UCSD-AML1 (cell line): ENCODE measurements around the gene PSMA5.

ENCODE experiments used
- DNase-seq: peaks from one replicate; lab custom pipeline; 2025; ENCODE audit not compliant: unreplicated experiment; lab: John Stamatoyannopoulos, UW

Gene PSMA5

DNA sequence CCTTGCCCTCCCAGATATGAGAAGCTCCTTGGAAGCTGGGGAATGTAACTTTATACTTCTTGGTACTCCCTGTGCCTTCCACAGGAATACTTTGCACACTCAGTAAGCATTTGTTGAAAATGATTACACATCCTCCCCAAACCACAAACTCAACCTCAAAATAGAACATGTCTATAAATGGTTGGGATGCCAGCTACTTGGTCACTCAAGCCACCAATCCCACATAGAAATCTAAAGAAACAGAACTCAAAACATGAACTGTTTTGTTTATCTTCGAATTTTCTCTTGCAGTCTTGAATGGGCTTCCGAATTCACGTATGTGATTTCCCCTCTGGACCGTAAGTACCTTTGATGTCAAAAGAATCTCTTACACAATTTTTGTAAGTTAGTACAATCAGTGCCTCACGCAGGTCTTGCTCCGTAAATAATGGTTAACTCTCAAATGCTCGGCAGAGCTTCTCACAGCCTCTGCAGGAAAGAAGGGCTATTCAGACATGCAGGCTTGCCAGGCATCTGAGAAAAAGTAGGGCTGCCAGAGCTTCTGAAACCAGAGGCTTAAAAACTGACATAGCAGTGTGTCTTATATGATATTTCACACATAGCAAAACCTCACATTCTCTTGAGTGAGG is 55.4 kb downstream of the PSMA5 start:
- DNase-seq, result no peak

DNA sequence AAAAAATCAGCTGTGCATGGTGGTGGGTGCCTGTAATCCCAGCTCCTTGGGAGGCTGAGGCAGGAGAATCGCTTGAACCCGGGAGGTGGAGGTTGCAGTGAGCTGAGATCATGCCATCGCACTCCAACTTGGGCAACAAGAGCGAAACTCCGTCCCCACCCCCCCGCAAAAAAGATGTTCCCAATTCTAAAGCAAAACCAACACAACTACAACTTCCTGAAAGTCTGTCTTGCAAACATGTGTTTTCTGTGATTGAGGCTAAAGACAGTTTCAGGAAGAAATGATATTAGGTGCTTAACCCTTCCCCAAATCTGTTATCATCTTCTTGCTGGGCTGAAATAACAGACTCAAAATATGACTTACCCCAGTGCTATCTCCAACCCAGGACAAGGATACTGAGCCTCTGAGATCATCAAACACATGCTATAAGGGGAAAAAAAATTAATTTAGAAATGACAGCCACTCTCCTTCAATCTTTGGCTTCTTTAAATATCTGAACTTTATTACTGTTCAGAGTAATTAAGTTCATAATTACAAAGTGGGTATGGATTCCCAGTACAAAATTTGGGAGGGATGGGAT is 57.0 kb downstream of the PSMA5 start:
- DNase-seq, result no peak

DNA sequence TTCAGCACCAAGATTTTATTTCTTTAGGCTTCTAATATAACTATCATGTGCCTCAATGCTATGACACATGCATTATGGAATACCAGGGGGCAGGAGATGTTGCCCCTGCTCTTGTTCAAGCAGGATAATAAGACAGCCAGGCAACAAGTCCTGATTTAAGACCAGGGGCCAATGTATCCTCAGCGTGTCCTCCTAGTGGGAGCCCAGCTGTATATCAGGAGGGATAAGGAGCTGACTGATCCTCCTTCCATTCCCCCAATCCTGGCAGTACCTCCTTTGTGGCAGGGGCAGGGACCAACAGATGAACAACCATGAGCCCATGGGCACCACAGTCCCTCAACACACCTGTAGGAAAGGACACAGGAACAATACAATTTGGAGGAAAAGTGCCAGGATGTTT is 57.8 kb downstream of the PSMA5 start:
- DNase-seq, result no peak

DNA sequence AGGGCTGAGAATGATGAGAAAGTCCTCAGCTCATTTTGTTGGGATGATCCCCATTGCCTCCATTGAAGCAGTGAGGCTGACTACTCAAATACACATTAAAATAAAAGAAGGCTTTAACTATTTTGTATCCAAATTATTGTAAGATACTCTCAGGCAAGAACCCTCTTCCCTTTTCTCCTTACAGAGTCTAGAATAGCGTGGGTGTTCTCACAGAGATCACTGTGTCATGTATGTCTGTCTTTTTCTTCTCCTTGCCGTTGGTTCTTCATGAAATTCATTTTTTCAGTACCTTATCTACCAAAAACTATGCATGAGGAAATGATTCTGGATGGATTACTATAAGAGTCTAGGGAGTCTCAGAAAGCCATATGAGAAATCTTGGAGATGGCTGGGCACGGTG is 58.6 kb downstream of the PSMA5 start:
- no peak for DNase-seq

DNA sequence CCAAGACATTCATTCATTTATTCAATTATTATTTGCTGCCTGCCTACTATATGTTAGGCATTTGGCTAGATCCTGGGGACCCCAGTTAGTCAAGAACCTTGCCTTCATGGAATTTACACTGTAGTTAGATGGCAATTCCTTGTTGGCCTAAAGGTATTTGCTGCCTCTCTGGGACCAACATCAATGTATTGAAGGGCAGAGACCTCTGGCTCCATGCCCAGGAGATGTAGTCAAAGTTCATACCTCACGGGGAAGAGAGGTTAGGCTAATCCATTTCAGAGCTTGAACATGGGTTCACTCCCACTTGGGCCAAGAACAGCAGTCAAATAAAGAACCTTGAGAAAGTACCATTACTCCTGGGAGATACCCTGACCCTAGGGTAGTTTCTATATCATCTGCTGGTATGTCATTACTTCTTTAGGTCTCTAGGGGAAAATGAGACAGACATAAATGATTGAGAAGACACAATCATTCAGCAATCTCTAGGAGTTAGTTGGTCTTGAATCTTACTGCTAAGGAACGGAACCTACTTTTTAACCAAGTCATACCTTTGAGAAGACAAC is 60.5 kb downstream of the PSMA5 start:
- no peak for DNase-seq

DNA sequence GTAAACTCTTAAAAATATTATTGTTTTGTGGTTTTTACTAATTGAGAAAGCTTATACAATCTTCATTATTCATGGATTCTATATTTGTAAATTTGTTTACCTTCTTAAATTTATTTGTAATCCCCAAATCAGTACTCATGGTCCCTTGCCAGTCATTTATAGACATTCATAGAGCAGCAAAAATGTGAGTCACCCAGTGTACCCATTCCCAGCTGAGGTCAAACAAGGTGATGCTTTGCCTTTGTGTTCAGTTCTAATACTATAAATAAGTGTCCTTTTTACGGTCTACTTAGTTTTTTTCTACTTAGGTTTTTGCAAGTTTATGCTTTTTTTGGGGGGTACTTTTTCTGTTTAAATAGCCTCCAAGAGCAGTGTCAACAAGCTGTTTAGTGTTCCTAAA is 64.6 kb downstream of the PSMA5 start:
- no peak for DNase-seq

DNA sequence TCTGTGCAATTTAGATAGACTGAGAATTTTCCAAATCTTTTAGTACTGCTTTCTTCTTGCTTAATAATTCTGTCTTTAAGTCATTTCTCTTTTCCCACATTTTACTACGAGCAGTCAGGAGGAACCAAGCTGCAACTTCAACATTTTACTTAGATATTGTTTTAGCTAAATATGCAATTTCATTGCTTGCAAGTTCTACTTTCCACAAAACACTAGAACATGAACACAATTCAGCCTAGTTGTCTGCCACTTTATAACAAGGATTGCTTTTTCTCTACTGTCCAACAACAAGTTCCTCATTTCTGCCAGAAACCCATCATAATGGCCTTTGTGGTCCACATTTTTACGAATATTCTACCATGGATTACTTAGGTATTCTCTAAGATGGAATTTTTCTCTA is 65.2 kb downstream of the PSMA5 start:
- no peak for DNase-seq

DNA sequence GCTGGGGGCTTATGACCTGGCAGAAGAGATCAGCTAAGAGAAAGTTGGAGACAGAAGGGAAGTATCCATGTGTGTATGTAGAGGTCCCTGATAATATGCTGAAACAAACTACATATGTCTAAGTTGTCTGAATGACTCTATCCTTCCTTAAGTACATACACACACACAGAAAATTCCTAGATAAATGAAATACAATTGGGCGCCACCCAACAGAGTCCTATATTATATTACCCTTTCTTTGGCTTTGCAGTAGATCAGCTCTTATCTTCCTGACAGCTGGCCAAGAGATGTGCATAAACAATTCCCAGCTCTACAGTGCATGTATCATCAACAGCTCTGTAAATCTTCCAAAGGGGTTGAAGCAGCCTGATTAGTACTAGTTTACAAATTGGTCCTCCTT is 68.6 kb downstream of the PSMA5 start:
- no peak for DNase-seq

DNA sequence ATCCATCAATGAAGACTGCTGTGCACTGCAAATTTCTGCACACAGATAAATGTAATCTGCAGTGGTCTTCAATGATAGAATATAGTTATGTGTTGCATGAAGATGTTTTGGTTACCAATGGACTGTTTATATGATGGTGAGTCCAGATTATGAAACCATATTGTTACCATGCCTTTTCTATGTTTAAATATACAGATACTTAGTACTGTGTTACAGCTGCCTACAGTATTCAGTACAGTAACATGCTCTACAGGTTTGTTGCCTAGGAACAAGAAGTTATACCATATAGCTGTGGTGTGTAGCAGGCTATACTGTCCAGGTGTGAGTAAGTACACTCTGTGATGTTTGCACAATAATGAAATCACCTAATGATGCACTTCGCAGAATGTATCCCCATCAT is 69.3 kb downstream of the PSMA5 start:
- no peak for DNase-seq

DNA sequence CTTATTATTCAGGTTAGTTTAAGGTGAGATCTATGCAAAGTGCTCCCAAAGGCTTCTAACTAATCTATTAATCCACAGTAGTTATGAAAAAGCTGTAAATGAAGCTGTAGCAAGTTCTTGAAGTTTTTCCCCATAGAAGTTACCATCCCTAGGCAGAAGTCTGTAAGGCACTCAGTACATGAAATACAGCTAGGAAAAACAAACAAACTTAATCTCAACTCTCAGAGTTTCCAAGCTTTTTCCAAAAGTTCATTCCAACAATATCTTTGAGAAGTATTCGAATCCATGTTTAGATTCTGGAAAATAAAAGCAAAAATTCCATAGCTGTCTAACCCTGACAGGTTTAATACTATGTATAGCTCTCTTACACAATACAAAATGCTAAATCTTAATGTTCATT is 69.7 kb downstream of the PSMA5 start:
- no peak for DNase-seq

DNA sequence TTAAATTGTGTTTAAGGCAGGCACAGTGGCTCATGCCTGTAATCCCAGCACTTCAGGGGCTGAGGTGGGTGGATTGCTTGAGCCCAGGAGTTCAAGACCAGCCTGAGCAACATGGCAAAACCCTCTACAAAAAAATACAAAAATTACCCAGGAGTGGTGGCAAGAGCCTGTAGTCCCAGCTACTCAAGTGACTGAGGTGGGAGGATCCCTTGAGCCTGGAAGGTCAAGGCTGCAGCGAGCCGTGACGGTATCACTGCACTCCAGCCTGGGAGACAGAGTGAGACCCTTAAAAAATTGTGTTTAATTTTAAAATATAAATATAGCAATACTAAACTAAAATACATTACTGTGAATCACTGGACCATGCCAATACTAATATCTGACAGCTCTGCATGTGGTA is 71.3 kb downstream of the PSMA5 start:
- DNase-seq, result no peak

DNA sequence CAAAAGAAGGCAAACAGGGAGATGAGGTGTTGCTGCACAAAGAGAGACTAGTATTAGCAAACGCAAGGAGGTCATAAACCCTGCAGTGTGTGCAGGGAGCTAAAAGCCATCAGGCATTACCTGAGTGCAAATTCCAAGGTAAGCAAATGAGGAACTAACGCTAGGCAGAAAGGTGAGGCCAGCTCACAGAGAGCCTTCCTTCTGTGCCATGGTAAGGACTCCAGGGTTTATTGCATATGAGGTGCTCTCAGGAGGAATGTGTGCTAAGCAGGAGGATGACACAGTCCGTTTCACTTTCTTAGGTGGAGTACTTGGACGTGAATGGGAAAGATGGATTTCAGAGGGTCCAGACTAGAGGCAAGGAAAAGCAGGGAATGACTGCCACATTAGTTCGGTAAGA is 74.8 kb downstream of the PSMA5 start:
- no peak for DNase-seq

DNA sequence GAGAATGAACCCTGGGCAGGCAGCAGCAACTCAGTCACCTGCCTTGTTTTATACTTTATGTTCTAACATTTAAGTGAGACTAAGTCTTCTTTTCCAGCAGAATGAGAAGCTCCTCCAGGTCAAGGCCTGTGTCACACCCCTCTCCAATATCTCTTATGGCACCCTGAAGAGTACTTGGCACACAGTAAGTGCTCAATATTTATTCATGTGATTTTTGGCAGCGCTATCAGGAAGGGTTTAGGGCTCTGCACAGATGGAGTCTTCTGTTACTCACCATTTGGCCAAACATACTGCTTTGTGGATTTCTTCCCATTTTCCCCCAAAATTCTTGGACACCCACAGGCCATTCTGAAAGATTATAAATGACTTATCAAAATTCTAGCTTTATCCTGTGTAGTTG is 75.6 kb downstream of the PSMA5 start:
- DNase-seq, result no peak

DNA sequence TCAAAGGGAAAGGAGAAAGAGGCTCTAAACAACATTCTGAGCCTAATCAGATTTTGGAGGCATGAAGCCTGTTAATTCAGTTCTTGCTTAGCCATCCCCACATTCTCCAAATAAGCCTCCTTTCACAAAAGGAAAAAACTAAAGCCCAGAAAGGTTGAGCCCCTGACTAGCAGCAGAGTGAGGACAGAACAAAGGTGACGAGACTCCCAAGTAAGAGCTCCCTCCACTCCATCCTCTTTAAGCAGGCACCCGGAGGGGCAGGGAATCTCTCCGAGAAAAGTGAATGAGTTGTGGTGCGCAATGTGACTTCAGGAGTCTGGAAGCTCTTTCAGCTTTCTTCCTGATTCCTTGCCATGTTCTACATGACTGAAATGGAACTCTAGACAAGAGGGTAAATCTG is 76.1 kb downstream of the PSMA5 start:
- DNase-seq, result no peak
